HS-5 (cell line): ENCODE measurements around the gene KIAA1191.
A peak's percentile ranks its signal among the peaks of the same experiment; 100 is the strongest.
"Not testable (repeated sequence)": the region's sequence is repeated elsewhere in the genome, so short reads cannot be mapped to it uniquely, and the experiment has no call there.

Experiments
- DNase-seq: peaks from one replicate; pipeline ENCODE4 v3.0.0-alpha.2; 2012; ENCODE audit warnings: low read depth

Gene KIAA1191

GRCh38 chr5:176361437-176362232 is at the start of gene KIAA1191:
Gene KIAA1191, minus strand, starts transcription at chr5:176361764. Its CDS starts 2,256 bp downstream, at chr5:176359508.
- DNase-seq = peak; percentile 63

- no peak for DNase-seq
Observed at GRCh38 chr5:176410486-176411180, 49.1 kb upstream of the KIAA1191 start.

- DNase-seq = no peak
Observed at GRCh38 chr5:176409765-176410164, 48.2 kb upstream of the KIAA1191 start.

GRCh38 chr5:176408590-176408989 is 47.0 kb upstream of the KIAA1191 start:
- DNase-seq = no peak

- not testable (repeated sequence) for DNase-seq
Observed at GRCh38 chr5:176408252-176408573, 46.6 kb upstream of the KIAA1191 start.

GRCh38 chr5:176407456-176408251 is 46.1 kb upstream of the KIAA1191 start:
- DNase-seq = no peak

GRCh38 chr5:176406436-176407052 is 45.0 kb upstream of the KIAA1191 start:
- DNase-seq = no peak

GRCh38 chr5:176405656-176406435 is 44.3 kb upstream of the KIAA1191 start:
- DNase-seq = no peak

- DNase-seq = no peak
Observed at GRCh38 chr5:176401281-176402205, 40.0 kb upstream of the KIAA1191 start.

GRCh38 chr5:176400382-176401156 is 39.0 kb upstream of the KIAA1191 start:
- no peak for DNase-seq

- DNase-seq = no peak
Observed at GRCh38 chr5:176397736-176398420, 36.3 kb upstream of the KIAA1191 start.

- no peak for DNase-seq
Observed at GRCh38 chr5:176396330-176396729, 34.8 kb upstream of the KIAA1191 start.

GRCh38 chr5:176394881-176395675 is 33.5 kb upstream of the KIAA1191 start:
- DNase-seq = no peak

- no peak for DNase-seq
Observed at GRCh38 chr5:176394096-176394495, 32.5 kb upstream of the KIAA1191 start.

GRCh38 chr5:176392526-176392925 is 31.0 kb upstream of the KIAA1191 start:
- no peak for DNase-seq

- no peak for DNase-seq
Observed at GRCh38 chr5:176391999-176392398, 30.4 kb upstream of the KIAA1191 start.

- DNase-seq = no peak
Observed at GRCh38 chr5:176391479-176391878, 29.9 kb upstream of the KIAA1191 start.
